ENCODE measurements around the gene MAP2K3.
"Not testable (repeated sequence)": the region's sequence is repeated elsewhere in the genome, so short reads cannot be mapped to it uniquely, and the experiment has no call there.

DNA sequence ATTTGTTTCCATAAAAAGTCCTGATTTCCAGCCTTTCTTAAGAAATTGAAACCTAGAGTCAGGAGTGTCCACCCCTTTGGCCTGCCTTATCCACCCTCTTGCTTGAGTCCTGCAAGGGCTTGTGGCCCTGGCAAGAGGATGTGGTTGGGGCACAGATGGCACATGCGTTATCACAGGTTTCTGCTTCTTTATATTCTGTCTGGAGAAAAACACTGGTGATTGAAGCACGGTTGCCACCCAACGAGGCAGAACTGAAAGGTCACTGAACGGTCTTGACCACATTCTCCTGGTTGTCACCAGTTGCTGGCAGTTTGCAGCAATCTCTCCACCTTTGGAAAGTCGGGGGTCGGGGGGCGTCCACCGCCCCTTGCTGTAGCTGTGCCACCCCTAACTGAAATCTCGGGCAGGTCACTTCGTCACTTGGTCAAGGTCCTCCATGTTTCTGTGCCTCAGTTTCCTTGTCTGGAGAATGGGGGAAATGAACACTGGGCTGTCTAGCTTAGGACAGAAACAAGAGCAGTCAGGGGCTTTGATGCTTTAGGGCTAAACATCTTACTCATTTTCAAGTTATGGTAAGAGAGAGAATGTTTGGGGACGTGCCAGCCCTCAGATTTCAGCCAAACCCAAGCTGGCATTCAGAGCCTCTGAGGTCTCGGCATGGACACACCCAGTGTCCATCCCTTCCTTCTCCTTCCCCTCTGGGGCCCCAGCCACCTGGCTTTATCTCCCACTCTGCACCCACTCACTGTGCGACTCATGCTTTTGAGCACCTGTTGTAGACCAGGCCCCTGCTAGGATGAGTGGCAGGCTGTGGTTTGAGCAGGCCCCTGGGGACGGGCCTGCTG, 63.8 kb downstream of the MAP2K3 start:
- not testable (repeated sequence) for TF ChIP-seq CTCF (conservative IDR thresholded peaks at IDR 0.05; ENCODE audit: low read depth, low read length); CEBPB (IDR thresholded peaks at IDR 0.05; ENCODE audit: low read depth, low read length); POLR2A (IDR thresholded peaks at IDR 0.05; ENCODE audit: low read depth, low read length); FOS (IDR thresholded peaks at IDR 0.05; ENCODE audit: low read depth, low read length); RAD21 (IDR thresholded peaks at IDR 0.05; ENCODE audit: low read length); SMC3 (IDR thresholded peaks at IDR 0.05; ENCODE audit: low read depth, low read length); ELK1 (IDR thresholded peaks at IDR 0.05; ENCODE audit: borderline replicate concordance, low read depth, low read length); MXI1 (IDR thresholded peaks at IDR 0.05; ENCODE audit: borderline replicate concordance, low read depth, low read length); RFX5 (IDR thresholded peaks at IDR 0.05; ENCODE audit: low read depth, low read length); CHD1 (IDR thresholded peaks at IDR 0.05; ENCODE audit: low read depth, low read length); NFE2L2 (IDR thresholded peaks at IDR 0.05; ENCODE audit: low read depth, low read length); RCOR1 (IDR thresholded peaks at IDR 0.05; ENCODE audit: insufficient replicate concordance, low read length)
- TF ChIP-seq, protein P1, sequence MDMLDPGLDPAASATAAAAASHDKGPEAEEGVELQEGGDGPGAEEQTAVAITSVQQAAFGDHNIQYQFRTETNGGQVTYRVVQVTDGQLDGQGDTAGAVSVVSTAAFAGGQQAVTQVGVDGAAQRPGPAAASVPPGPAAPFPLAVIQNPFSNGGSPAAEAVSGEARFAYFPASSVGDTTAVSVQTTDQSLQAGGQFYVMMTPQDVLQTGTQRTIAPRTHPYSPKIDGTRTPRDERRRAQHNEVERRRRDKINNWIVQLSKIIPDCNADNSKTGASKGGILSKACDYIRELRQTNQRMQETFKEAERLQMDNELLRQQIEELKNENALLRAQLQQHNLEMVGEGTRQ (IDR thresholded peaks at IDR 0.05; ENCODE audit: low read depth, low read length), result not testable (repeated sequence)
